ENCODE measurements around the gene SEPHS1.
"Not testable (repeated sequence)": the region's sequence is repeated elsewhere in the genome, so short reads cannot be mapped to it uniquely, and the experiment has no call there.

The SEPHS1 gene

DNA sequence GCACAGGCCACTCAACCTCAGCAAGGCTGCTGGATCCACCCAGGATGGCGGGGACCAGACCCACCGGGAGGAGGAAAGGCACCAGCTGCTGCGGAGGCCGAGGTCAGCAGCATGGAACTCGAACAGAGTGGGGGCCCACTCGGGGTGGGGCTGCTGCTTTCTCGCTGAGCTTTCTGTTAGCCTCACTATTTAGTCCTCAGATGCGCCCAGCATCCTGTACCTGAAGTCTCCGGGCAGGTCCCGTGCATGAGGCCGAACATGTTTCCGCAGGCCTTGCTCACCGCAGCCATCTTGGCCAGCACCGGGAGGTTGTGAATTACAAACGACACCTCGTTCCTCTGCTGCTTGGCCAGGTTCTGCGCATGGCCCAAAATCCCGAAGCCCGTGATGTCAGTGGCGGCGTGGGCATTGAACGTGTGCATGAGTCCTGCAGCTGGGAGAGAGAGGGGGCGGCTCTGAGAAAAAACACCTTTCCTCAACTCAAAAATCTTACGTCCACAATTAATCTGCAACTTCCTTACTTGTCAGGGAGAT, 25.4 kb downstream of the SEPHS1 start:
- no peak for DNase-seq

GRCh38 chr10:13321576-13321975, 26.5 kb downstream of the SEPHS1 start:
- no peak for DNase-seq

DNA sequence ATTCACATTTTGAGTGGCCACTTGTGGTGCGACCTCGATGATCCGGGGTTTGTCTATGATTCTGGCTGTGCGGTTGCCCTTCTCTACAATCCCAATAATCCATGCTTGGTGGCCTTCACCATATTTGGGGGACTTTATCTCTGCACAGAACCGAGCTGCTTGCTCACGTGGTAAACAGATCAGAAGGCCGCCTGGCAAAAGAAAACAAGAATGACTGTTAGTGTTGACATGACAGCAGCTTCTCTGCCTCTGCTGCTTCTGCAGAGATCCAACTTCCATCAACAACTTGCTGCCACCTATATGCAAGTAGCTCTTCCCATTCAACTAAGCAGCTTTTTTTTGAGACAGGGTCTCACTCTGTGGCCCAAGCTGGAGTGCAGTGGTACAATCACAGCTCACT, 28.9 kb downstream of the SEPHS1 start:
- DNase-seq, result no peak

DNA sequence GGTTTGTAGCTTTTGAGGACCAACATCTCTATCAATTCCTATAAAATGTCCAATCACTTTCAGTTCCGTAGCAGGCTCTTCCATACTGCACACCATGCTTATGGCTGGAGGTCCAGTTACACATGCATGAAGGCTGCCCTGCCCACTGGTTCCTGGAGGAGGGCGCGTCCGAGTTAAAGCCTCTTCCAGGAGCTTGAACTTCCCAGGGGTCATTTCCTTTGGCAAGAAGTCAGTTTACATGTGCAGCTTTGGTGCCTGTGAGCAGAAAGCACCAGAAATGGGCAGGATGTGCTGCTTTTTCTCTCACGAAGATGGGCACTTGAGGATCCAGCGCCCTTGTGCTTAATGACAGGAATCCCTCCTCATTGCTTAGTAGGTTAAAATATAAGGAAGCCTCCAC, 30.6 kb downstream of the SEPHS1 start:
- DNase-seq, result no peak

DNA sequence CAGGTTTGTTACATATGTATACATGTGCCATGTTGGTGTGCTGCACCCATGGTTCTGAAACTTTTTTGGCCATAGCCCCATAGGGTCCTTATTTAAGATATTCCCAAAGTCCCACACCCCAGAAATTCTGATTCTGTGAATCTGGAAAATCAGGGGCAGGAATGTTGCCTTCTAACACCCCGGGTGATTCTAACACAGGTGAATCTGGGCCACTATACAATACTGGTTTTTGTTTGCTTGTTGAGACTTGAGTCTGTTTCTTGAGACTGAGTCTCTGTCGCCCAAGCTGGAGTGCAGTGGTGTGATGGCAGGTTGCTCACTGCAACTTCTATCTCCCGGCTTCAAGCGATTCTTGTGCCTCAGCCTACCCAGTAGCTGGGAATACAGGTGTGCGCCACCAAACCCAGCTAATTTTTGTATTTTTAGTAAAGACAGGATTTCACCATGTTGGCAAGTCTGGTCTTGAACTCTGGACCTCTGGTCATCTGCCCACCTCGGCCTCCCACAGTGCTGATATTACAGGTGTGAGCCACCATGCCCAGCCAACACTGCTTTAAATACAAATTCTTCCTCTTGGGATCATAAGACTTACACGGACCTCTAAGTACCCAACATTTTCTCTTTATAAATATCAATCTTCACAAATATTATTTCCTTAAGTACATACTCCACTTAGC, 31.3 kb downstream of the SEPHS1 start:
- DNase-seq, result no peak

GRCh38 chr10:13315361-13315760, 32.7 kb downstream of the SEPHS1 start:
- no peak for DNase-seq

GRCh38 chr10:13311177-13311575, 36.9 kb downstream of the SEPHS1 start:
- DNase-seq, result no peak

DNA sequence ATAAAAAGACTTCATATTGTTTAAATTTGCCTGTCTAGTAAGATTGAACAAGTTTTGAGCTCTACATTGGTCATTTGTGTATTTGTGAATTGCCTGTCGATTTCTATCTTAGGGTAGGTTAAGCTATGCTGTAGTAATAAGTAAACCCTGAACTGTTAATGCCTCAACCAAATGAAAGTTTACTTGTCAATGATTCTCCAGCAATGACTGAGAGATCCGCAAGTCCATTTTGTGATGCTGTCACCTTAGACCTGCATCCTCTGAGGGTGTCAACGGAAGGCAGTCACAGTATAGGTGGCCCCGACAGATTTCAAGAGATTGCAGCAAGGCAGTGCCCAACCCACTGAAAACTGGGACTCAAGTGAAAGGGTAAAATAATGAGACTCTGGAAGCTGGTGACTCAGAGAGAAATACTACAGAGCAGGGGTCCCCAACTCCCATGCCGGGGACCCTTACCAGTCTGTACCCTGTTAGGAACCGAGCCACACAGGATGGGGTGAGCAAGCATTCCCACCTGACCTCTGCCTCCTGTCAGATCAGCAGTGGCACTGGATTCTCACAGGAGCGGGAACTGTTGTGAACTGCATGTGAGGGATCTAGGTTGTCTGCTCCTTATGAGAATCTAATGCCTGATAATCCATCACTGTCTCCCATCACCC, 37.4 kb downstream of the SEPHS1 start:
- no peak for DNase-seq

DNA sequence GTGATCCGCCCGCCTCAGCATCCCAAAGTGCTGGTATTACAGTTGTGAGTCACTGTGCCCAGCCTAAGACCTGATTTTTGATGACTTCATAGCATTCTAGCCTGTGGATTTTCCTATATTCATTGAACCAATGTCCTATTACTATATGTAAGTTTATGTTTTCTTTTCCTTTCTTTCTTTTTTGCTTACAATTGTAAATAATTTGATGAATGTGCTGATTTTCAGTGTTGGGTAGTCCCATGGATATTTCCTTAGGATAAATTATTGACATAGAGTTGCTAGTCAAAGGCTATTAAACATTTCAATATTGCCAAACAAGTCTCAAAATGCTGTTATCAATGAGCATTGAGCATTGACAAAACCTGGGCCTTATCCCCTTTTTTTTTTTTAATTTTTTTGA, 38.3 kb downstream of the SEPHS1 start:
- no peak for DNase-seq

DNA sequence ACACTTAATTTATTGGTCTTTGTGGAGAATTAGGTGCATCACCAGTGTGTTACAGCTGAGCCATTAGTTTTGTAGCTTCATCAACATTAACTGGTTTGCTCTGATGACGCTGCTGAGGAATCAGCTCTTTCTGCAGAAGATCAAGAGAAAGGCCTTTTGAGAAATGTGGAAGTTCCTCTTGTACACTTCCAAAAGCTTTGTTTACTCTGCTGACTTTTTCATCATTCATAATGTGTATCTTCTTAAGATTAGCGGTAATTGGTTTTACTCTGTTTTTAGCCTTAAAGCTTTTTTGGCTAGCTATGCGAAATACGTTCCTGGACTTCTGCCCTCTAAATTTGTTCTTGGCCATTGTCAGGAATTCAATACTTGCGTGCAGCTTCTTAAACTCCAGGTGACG, 40.0 kb downstream of the SEPHS1 start:
- no peak for DNase-seq

DNA sequence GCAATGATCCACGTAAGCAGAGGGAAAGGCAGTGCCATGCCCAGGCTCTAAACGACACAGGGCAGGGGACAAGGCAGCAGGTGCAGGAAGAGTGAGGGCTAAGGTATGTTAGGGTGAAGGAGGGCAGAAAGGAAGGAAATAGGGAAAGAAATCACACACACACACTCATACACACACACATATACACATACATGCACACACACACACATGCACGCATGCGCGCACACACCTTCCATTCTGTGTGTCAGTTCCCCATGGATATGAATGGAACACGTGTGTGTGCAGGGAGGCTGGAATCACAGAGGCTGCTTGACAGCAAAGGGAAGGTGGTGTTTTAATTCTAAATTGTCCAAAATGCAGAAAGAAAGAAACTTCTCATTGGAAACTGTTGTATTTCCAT, 42.0 kb downstream of the SEPHS1 start:
- no peak for DNase-seq

DNA sequence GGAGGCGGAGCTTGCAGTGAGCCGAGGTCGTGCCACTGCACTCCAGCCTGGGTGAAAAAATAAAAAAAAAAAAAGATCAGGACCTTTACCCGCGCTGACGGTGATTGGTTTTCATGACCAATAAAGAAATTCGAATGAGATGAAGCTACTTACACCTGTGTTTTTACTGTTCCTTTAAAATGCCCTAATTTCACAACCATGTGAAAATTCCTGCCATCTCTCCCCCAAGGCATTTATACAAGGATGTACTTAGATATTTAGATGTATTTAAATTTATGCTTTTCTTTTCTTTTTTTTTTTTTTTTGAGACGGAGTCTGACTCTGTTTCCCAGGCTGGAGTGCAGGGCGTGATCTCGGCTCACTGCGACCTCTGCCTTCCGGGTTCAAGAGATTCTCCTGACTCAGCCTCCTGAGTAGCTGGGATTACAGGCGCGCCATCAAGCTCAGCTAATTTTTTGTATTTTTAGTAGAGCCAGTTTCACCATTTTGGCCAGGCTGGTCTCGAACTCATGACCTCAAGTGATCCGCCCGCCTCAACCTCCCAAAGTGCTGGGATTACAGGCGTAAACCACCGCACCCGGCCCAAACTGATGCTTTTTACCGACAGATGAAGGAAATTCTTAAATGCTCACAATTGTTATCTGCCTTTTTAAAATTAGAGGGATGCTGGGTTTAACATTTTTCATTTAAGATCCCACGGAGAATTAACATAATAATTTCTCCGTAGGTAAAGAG, 45.1 kb downstream of the SEPHS1 start:
- DNase-seq, result no peak

DNA sequence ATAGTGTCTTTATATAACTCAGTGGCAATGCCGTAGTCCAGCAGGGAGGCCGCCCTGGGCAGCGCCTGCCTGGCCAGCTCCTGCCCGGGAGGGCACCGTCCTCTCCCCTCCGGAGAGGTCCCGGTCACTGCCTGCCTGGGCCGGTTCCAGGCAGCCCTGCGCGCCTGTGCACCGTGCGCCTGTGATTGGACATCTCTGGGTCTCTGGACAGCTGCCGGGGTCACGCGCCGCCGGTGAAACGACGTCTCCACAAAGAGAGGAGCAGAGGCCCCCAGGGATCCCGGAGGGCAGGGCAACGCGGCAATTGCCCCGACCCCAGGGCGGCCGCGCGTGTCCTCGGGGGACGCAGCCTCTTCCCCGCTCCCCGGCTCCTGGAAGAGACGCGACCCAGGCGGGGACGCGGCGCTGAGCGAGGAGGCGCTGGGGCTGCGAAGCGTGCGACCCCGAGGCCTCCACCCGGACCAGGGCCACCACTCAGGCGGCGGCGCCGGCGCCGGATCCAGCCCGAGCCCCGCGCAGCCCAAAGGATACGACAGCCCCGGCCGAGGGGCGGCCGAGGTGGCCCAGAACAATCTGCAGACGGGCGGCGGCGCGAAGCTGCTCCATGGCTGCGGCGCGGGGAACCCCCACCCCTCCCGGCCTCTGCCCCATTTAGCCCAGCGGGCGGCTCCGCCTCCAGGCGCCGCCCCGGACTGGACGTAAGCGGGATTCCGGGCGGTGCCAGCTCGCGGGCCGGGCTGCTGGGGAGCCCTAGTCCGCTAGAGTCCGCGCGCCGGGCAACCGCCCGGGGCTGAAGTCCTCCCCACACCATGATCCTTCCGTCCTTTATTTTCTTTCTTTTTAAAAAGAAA, 48.4 kb downstream of the SEPHS1 start, which contains the start of gene PHYH:
Gene PHYH (minus strand): TSS at position 628 of the 851 bp plus-strand sequence. CDS start 22 bp downstream, at position 606.
- peak; percentile 88 for DNase-seq

DNA sequence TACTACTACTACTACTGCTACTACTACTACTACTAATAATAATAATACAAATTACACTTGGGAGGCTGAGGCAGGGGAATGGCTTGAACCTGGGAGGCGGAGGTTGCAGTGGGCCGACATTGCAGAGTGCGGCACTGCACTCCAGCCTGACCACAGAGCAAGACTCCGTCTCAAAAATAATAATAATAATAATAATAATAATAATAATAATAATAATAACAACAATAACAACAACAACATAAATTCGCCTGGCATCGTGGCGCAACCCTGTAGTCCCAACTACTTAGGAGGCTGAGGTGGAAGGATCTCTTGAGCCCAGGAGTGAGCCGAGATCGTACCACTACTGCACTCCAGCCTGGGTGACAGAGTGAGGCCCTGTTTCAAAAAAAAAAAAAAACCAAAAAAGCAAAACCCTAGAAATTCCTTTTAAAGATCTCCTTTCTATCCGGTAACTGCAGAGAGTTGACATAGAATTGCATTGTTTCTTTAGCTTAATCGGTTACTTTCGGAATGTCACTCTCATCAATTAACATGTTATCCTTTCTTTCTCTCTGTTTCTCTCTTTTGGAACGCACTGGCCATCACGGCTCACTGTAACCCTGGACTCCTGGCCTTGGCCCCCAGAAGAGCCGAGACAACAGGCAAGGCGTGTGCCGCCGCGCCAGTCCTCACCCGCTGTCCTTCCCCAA, 49.2 kb downstream of the SEPHS1 start:
- no peak for DNase-seq

DNA sequence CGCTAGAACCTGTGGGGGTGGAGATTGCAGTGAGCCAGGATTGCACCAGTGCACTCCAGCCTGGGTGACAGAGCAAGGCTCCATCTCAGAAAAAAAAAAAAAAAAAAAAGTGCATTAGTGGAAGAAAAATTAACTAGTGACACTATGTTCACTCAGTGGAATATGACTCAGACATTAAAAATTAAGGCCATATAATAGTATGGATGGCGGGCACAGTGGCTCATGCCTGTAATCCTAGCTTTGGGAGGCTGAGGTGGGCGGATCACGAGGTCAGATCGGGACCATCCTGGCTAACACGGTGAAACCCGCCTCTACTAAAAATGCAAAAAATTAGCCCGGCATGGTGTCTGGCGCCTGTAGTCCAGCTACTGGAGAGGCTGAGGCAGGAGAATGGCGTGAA, 51.6 kb downstream of the SEPHS1 start:
- DNase-seq, result no peak

- DNase-seq, result no peak
Measured at GRCh38 chr10:13294784-13295183, 53.3 kb downstream of the SEPHS1 start.

DNA sequence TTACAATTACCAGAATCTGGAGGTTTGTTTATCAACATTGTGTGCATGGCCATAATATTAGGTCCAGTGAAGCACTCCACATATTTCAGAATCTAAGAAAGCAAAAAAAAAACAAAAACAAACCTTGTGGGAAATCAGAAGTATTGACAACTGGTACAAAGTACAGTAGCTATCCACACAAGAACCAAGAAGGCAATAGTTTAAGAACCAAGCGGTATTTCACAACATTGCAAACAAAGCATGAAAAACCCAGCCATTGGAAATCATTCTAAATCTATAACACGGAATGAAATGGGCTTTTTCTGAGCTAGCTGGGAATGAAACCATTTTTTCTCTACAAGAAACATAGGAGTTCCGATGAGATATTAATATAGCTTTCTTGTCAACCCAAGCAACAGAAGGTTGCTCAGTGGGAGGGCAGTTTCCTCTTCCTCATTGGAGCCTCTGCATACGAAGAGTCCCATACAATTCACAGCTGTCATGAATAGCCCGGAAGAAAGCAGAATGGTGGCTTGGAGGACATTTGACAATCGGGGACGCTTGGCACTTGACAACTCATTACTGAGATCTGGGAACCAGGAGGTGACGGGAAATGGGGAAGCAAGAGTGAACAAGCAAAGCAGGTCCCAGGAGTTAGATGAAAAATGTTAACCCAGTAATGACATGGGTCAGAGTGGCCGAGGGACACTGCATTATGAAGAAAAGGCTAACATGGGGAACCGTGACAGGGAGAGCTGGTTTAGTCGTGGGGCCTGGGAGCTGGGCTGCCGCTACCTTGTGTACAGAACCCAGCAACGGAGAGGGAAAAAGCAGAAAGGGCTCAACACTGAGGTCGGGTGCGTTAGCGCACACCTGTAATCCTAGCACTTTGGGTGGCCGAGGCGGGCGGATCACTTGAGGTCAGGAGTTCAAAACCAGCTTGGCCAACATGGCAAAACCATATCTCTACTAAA, 56.0 kb downstream of the SEPHS1 start:
- DNase-seq, result no peak

DNA sequence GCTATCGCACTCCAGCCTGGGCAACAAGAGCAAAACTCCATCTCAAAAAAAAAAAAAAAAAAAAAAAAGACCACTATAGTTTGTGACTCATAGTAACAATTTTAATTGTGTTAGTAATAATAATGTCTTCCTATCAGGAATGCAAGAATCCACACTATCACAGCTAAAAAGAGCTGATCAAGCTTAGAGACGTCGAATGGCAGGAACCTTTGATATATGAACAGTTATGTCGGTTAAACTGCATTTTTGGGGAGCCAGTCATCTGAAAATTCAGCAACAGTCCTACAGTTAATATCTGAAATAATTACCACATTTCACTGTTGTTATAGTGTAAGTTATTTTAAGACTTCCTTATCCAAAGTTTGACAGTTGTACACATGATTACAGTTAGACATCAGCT, 57.0 kb downstream of the SEPHS1 start:
- DNase-seq, result no peak

- no peak for DNase-seq
Measured at GRCh38 chr10:13284050-13284449, 64.0 kb downstream of the SEPHS1 start.

DNA sequence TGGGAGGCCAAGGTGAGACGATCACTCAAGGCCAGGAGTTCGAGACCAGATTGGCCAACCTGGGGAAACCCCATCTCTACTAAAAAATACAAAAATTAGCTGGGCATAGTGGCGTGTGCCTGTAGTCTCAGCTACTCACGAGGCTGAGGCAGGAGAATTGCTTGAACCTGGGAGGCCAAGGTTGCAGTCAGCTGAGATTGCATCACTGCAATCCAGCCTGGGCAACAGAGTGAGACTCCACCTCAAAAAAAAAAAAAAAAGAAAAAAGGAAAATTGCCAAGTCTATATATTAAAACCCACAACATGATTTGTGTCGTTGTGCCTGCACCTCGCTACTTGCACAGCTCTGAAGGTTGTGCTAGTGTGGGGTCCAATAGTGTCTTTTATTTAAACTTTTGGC, 65.7 kb downstream of the SEPHS1 start:
- DNase-seq, result not testable (repeated sequence)

- DNase-seq, result no peak
Measured at GRCh38 chr10:13276749-13277365, 71.2 kb downstream of the SEPHS1 start.

Measured in inflammatory macrophage treated with lipopolysaccharide for 4 hours (primary cell).